Fibroblast of lung (primary cell): Measurements from ENCODE around the gene CDK1.

Experiments used
- EZH2 ChIP-seq: IDR thresholded peaks from 2 replicates; pipeline ENCODE4 v1.5.1; 2012; ENCODE audit warnings: low read length, control low read depth, mild to moderate bottlenecking; ENCODE audit errors: missing control alignments
- TF ChIP-seq, protein P1 (sequence below), 2 donors: IDR thresholded peaks in 1 of 2; conservative IDR thresholded peaks in 1 of 2; 1 replicate in 1 of 2; 2 replicates in 1 of 2; pipeline ENCODE4 v1.5.1; 2011 to 2012; ENCODE audit warnings: low read length in 2 of 2, control low read depth in 1 of 2, inconsistent platforms in 1 of 2, low read depth in 1 of 2, mild to moderate bottlenecking in 1 of 2

DNA sequence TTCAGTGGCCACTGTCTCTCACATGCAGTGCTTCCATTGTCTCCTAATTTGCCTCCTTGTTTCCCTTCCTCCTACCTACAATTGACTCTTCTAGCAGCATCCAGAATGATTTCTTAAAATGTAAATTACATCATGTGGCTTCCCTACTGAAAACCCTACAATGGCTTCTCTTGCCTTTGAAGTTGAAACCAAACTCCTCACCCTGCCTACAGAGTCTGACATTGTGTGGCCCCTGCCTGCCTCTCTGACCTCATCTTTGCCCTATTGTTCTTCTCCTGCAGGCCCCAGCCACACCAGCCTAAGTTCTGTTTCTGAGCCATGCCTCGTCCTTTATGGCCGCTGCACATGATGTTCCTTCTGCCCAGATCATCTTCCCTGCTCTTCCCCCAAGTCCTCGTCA lies 35.8 kb upstream of the CDK1 start:
- TF ChIP-seq, protein P1, sequence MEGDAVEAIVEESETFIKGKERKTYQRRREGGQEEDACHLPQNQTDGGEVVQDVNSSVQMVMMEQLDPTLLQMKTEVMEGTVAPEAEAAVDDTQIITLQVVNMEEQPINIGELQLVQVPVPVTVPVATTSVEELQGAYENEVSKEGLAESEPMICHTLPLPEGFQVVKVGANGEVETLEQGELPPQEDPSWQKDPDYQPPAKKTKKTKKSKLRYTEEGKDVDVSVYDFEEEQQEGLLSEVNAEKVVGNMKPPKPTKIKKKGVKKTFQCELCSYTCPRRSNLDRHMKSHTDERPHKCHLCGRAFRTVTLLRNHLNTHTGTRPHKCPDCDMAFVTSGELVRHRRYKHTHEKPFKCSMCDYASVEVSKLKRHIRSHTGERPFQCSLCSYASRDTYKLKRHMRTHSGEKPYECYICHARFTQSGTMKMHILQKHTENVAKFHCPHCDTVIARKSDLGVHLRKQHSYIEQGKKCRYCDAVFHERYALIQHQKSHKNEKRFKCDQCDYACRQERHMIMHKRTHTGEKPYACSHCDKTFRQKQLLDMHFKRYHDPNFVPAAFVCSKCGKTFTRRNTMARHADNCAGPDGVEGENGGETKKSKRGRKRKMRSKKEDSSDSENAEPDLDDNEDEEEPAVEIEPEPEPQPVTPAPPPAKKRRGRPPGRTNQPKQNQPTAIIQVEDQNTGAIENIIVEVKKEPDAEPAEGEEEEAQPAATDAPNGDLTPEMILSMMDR (conservative IDR thresholded peaks at IDR 0.05 in 1 of 2, IDR thresholded peaks at IDR 0.05 in 1 of 2; ENCODE audit: low read depth in 1 of 2, low read length in 2 of 2): no peak
- TF ChIP-seq EZH2: no peak
